ENCODE results near the gene PBX1. TPM values are rescaled to one million over a fixed set of nuclear protein-coding genes. Genes with fewer than 3 reads are reported as not detected.

Gene PBX1
- total RNA-seq, 4 donors from 2014 or later = 14.4 to 34.6 (median 22.0) TPM

DNA sequence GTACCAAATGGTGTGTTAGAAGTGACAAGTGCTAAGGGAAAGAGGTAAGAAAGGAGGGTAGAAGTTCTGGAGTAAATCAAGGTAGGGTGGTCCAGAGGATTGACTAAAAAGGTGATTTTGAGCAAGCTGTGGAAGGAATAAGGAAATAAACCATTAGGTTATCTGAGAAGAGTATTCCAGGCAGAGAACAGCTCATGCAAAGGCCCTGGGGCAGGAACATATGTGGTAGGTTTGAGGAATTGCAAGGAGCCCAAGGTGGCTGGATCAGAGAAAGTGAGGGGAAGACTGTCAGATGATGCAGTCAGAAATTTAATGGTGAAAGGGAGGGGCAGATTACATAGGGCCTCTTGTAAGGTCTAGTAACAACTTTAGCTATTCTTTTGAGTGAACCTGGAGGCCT lies 302.6 kb downstream of the PBX1 start:
- Histone ChIP-seq H3K27me3 (no peaks in the 10 kb centered on the region), H3K36me3 (no peaks in the 10 kb centered on the region), H3K9me3 (no peaks in the 10 kb centered on the region), H3K27ac (no peak overlapping the region), H3K4me3 (no peak overlapping the region), H3K4me1 (no peaks in the 10 kb centered on the region)
- TF ChIP-seq, protein P1, sequence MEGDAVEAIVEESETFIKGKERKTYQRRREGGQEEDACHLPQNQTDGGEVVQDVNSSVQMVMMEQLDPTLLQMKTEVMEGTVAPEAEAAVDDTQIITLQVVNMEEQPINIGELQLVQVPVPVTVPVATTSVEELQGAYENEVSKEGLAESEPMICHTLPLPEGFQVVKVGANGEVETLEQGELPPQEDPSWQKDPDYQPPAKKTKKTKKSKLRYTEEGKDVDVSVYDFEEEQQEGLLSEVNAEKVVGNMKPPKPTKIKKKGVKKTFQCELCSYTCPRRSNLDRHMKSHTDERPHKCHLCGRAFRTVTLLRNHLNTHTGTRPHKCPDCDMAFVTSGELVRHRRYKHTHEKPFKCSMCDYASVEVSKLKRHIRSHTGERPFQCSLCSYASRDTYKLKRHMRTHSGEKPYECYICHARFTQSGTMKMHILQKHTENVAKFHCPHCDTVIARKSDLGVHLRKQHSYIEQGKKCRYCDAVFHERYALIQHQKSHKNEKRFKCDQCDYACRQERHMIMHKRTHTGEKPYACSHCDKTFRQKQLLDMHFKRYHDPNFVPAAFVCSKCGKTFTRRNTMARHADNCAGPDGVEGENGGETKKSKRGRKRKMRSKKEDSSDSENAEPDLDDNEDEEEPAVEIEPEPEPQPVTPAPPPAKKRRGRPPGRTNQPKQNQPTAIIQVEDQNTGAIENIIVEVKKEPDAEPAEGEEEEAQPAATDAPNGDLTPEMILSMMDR (IDR thresholded peaks at IDR 0.05) = no peak
- TF ChIP-seq POLR2AphosphoS5 (IDR thresholded peaks at IDR 0.05) = no peak
- TF ChIP-seq EP300 (IDR thresholded peaks at IDR 0.05) = no peak
- TF ChIP-seq POLR2A (IDR thresholded peaks at IDR 0.05) = no peak
- no peak for DNase-seq (ENCODE audit: low spot score in 2 of 2)

DNA sequence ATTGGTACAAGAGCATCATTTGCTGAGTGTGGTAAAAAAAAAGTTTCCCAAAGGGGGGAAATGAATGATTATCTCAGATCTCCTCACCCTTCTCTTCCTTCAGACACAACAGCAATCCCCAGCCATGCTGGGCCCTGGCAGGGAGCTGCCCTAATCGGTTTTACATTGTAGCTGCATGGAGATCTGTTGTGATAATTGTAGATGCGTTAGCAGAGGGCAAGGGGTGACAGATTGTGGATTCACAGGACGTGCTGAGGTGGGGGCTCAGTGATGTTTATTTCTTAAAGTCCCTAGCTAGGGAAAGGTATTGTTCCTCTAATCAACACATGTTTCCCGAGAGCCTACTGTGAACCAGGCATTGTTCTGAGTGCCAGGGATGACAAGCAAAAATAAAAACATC lies 304.1 kb downstream of the PBX1 start:
- WGBS = 77% methylated on average over 4 of the region's 4 CpGs
- no peaks in the 10 kb centered on the region for H3K27me3 ChIP-seq
- no peaks in the 10 kb centered on the region for H3K9me3 ChIP-seq
- DNase-seq (ENCODE audit: low spot score in 2 of 2) = no peak
- H3K4me1 ChIP-seq = no peaks in the 10 kb centered on the region
- no peak overlapping the region for H3K27ac ChIP-seq
- TF ChIP-seq POLR2AphosphoS5 (IDR thresholded peaks at IDR 0.05) (no peak), POLR2A (IDR thresholded peaks at IDR 0.05) (no peak), EP300 (IDR thresholded peaks at IDR 0.05) (no peak)
- TF ChIP-seq, protein P1 (IDR thresholded peaks at IDR 0.05) = no peak
- no peaks in the 10 kb centered on the region for H3K36me3 ChIP-seq
- H3K4me3 ChIP-seq = no peak overlapping the region

DNA sequence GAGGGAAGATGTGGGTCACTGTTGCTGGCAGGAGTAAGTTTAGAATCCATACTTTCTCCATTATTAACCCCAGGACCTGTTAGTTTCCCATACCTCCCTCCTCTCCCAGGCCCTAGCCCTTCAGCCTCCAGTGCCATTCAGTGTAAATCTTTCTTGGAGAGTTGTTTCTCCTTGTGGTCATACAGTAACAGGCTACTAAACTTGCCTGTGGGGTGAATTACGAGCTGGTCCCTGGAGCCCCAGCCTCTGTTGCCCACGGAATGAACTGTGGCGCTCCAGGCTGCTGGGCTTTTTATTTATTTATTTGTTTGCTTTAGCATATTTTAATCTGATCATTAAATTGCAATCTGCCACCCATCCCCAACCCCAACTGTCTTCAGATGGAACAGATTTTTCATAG lies 305.2 kb downstream of the PBX1 start:
- H3K9me3 ChIP-seq = no peaks in the 10 kb centered on the region
- no peaks in the 10 kb centered on the region for H3K27me3 ChIP-seq
- TF ChIP-seq POLR2AphosphoS5 (IDR thresholded peaks at IDR 0.05) (no peak), POLR2A (IDR thresholded peaks at IDR 0.05) (no peak), EP300 (IDR thresholded peaks at IDR 0.05) (no peak)
- TF ChIP-seq, protein P1 (IDR thresholded peaks at IDR 0.05) = no peak
- H3K4me1 ChIP-seq = no peaks in the 10 kb centered on the region
- 83% methylated on average over 3 of the region's 3 CpGs for WGBS
- H3K36me3 ChIP-seq = no peaks in the 10 kb centered on the region
- no peak for DNase-seq (ENCODE audit: low spot score in 2 of 2)
- no peak overlapping the region for H3K4me3 ChIP-seq
- no peak overlapping the region for H3K27ac ChIP-seq

DNA sequence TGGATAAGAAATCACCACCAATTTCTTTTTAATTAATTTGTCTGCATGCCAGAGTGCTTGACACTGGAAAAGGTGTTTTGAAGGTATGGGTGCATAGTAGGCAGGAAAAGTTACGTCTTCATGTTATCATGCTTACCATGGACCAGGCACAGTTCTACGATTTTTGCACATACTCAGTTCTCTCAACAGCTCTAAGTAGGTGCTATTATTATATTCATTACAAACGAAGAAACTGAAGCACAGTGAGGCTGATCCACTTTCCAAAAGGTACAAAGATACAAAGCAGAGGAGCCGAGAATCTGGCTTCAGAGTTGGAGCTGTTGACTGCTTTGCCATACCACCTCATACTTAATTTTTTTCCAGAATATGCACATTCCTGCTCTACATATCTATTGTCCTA lies 306.4 kb downstream of the PBX1 start:
- H3K4me1 ChIP-seq = no peaks in the 10 kb centered on the region
- TF ChIP-seq, protein P1 (IDR thresholded peaks at IDR 0.05) = no peak
- TF ChIP-seq POLR2AphosphoS5 (IDR thresholded peaks at IDR 0.05) (no peak), POLR2A (IDR thresholded peaks at IDR 0.05) (no peak), EP300 (IDR thresholded peaks at IDR 0.05) (no peak)
- WGBS = 84% methylated on average over 4 of the region's 4 CpGs

DNA sequence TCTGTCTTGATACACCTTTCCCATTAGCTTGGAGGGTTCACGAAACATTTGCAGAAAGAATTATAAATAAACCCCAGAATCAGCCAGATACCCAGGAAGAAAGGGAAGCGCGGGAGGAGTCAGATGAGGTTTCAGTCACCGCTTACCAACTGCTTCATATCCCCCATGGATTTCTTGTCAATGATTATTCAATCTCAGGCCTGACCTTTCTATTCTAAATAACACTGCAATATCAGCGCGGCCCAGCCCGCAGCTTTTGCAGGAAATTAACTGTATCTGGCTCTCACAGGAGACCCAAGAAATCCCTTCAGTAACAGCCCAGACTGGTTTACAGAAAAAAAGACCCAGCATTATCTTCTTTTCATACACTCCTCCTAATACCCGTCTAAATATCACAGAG lies 308.6 kb downstream of the PBX1 start:
- WGBS = 93% methylated on average over 8 of the region's 8 CpGs
- Histone ChIP-seq H3K4me1 (no peaks in the 10 kb centered on the region), H3K27me3 (no peaks in the 10 kb centered on the region), H3K9me3 (no peaks in the 10 kb centered on the region), H3K36me3 (no peaks in the 10 kb centered on the region), H3K27ac (no peak overlapping the region), H3K4me3 (no peak overlapping the region)
- DNase-seq (ENCODE audit: low spot score in 2 of 2) = no peak
- TF ChIP-seq POLR2AphosphoS5 (IDR thresholded peaks at IDR 0.05) = no peak
- no peak for TF ChIP-seq EP300 (IDR thresholded peaks at IDR 0.05)
- TF ChIP-seq, protein P1 (IDR thresholded peaks at IDR 0.05) = no peak
- no peak for TF ChIP-seq POLR2A (IDR thresholded peaks at IDR 0.05)

More for the DNA sequence above, 306.4 kb downstream of the PBX1 start:
- Histone ChIP-seq H3K36me3 (no peaks in the 10 kb centered on the region), H3K4me3 (no peak overlapping the region), H3K27ac (no peak overlapping the region), H3K9me3 (no peaks in the 10 kb centered on the region), H3K27me3 (no peaks in the 10 kb centered on the region)
- DNase-seq (ENCODE audit: low spot score in 2 of 2) = no peak
